HepG2 (cell line): Measurements from ENCODE around the gene M1AP. TPM values are rescaled to one million over a fixed set of nuclear protein-coding genes. Genes with fewer than 3 reads are reported as not detected.
A peak's percentile ranks its signal among the peaks of the same experiment; 100 is the strongest.

Experiments
- ATAC-seq: fragments of 200-7000 bp; cut with Tn5 transposase; 3 replicates; pipeline ENCODE4 v1.9.1; 2020; ENCODE audit warnings: mild to moderate bottlenecking, moderate library complexity
- BruUV-seq: library from RNA; stranded (reverse); fragments of 400-500 nt; replicated peaks from 2 replicates; lab custom pipeline; 2021; lab: Mats Ljungman, UMichigan
- CTCF ChIA-PET: fragments of 300-600 bp; formaldehyde crosslinking; extraction: SDS; loops from one replicate; lab custom pipeline; 2021; ENCODE audit warnings: low total read pairs, inconsistent platforms, low intra/inter-chr PET ratio; lab: Yijun Ruan, JAX
- POLR2A ChIA-PET: fragments of 350-600 bp; sonication (Branson Sonifier 250); formaldehyde crosslinking; loops from one replicate; lab custom pipeline; 2020; ENCODE audit warnings: antibody characterized with exemption, inconsistent platforms; lab: Yijun Ruan, JAX
- DNase-seq: peaks from one replicate; pipeline ENCODE4 v3.0.0-alpha.2; 2015; ENCODE audit warnings: low spot score
- FAIRE-seq: peaks from 3 replicates; lab custom pipeline; 2011; peaks lifted over from hg19 to GRCh38; lab: Jason Lieb, UNC
- H2AFZ ChIP-seq: one replicate; pipeline ENCODE4 v1.6.1; 2011; ENCODE audit warnings: low read length, inconsistent platforms
- H3K27ac ChIP-seq: fragments of 300-600 bp; 3 replicates; pipeline ENCODE4 v1.8.0; 2011; ENCODE audit warnings: mixed run types, mild to moderate bottlenecking, mixed read lengths, low read length, inconsistent platforms; ENCODE audit not compliant: insufficient read depth; ENCODE audit errors: extremely low read length
- H3K27me3 ChIP-seq, 2 experiments: fragments of 200-600 bp in 1 of 2; 2 replicates in 1 of 2; 3 replicates in 1 of 2; pipeline versions ENCODE4 v1.6.0 to v1.8.0; 2011; ENCODE audit warnings: low read length in 2 of 2, mild to moderate bottlenecking in 2 of 2, moderate library complexity in 2 of 2, inconsistent platforms in 1 of 2; ENCODE audit not compliant: insufficient read depth in 2 of 2, control insufficient read depth in 1 of 2
- H3K36me3 ChIP-seq, 2 experiments: fragments of 200-600 bp in 1 of 2; replicated peaks in 1 of 2; 2 replicates in 1 of 2; 3 replicates in 1 of 2; pipeline versions ENCODE4 v1.5.1 to v1.8.0; 2011; ENCODE audit warnings: low read length in 2 of 2, inconsistent platforms in 1 of 2; ENCODE audit not compliant: insufficient read depth in 2 of 2, control insufficient read depth in 1 of 2
- H3K4me1 ChIP-seq: 2 replicates; pipeline ENCODE4 v1.5.1; 2012; ENCODE audit warnings: low read length, inconsistent platforms; ENCODE audit not compliant: insufficient read depth
- H3K4me2 ChIP-seq: 2 replicates; pipeline ENCODE4 v1.6.0; 2011; ENCODE audit warnings: low read depth, low read length, inconsistent platforms
- H3K4me3 ChIP-seq, 3 experiments: fragments of 200-600 bp in 1 of 3; sonication (generic), shearing (Covaris generic) in 1 of 3; replicated peaks in 1 of 3; 2 replicates each; pipeline ENCODE4 v1.5.1; 2011 to 2016; ENCODE audit warnings: low read length in 3 of 3, inconsistent platforms in 2 of 3, low read depth in 2 of 3, mild to moderate bottlenecking in 2 of 3, control low read depth in 1 of 3, mixed read lengths in 1 of 3; ENCODE audit not compliant: insufficient read depth in 1 of 3
- H3K79me2 ChIP-seq: one replicate; pipeline ENCODE4 v1.6.1; 2011; ENCODE audit warnings: low read length, inconsistent platforms; ENCODE audit not compliant: insufficient read depth
- H3K9ac ChIP-seq: 2 replicates; pipeline ENCODE4 v1.6.0; 2011; ENCODE audit warnings: mild to moderate bottlenecking, low read depth, low read length, inconsistent platforms; ENCODE audit not compliant: insufficient read depth
- H3K9me3 ChIP-seq: 2 replicates; pipeline ENCODE4 v1.5.1; 2012; ENCODE audit warnings: mild to moderate bottlenecking, low read length
- H4K20me1 ChIP-seq: 2 replicates; pipeline ENCODE4 v1.6.0; 2011; ENCODE audit warnings: inconsistent platforms, mild to moderate bottlenecking, low read length, moderate library complexity; ENCODE audit not compliant: insufficient read depth
- AKAP8 ChIP-seq: sonication (generic); formaldehyde crosslinking; IDR thresholded peaks from 2 replicates; pipeline ENCODE4 v1.5.1; 2020; ENCODE audit warnings: mild to moderate bottlenecking, missing genetic modification reagents
- HES4 ChIP-seq: sonication (generic); formaldehyde crosslinking; IDR thresholded peaks from 2 replicates; pipeline ENCODE4 v1.9.0; 2021; ENCODE audit warnings: mild to moderate bottlenecking, missing genetic modification reagents, borderline replicate concordance
- JARID2 ChIP-seq: sonication (generic); formaldehyde crosslinking; IDR thresholded peaks from 2 replicates; pipeline ENCODE4 v1.8.1; 2023; ENCODE audit warnings: missing genetic modification reagents, inconsistent platforms; ENCODE audit not compliant: insufficient replicate concordance
- KLF12 ChIP-seq: sonication (generic); formaldehyde crosslinking; IDR thresholded peaks from 2 replicates; pipeline ENCODE4 v1.4.0; 2020; ENCODE audit warnings: missing genetic modification reagents, borderline replicate concordance
- MYPOP ChIP-seq: sonication (generic); formaldehyde crosslinking; IDR thresholded peaks from 2 replicates; pipeline ENCODE4 v1.8.1; 2023; ENCODE audit warnings: mild to moderate bottlenecking, moderate library complexity, missing genetic modification reagents
- NAIF1 ChIP-seq: sonication (generic); formaldehyde crosslinking; IDR thresholded peaks from 2 replicates; pipeline ENCODE4 v1.5.0; 2020; ENCODE audit warnings: mild to moderate bottlenecking, missing genetic modification reagents, borderline replicate concordance
- NR2F6 ChIP-seq, 2 experiments: IDR thresholded peaks; 2 replicates each; pipeline ENCODE4 v1.6.1; 2016; ENCODE audit warnings: antibody characterized with exemption in 1 of 2, mild to moderate bottlenecking in 1 of 2
- PAX8 ChIP-seq: sonication (generic); formaldehyde crosslinking; IDR thresholded peaks from 2 replicates; pipeline ENCODE4 v1.8.0; 2022; ENCODE audit warnings: mild to moderate bottlenecking, missing genetic modification reagents, borderline replicate concordance
- SYNCRIP ChIP-seq: fragments of 200-400 bp; formaldehyde crosslinking; IDR thresholded peaks from 2 replicates; pipeline ENCODE4 v1.6.1; 2018; ENCODE audit warnings: mild to moderate bottlenecking, low read depth, low read length; ENCODE audit not compliant: insufficient read depth
- THAP9 ChIP-seq: sonication (generic); formaldehyde crosslinking; IDR thresholded peaks from 2 replicates; pipeline ENCODE4; 2020; ENCODE audit warnings: missing genetic modification reagents, mild to moderate bottlenecking, borderline replicate concordance
- ZNF674 ChIP-seq: sonication (generic); formaldehyde crosslinking; IDR thresholded peaks from 2 replicates; pipeline ENCODE4 v1.5.0; 2020; ENCODE audit warnings: low read depth, mild to moderate bottlenecking, missing genetic modification reagents
- ZNF703 ChIP-seq: sonication (generic); formaldehyde crosslinking; IDR thresholded peaks from 2 replicates; pipeline ENCODE4 v1.5.1; 2020; ENCODE audit warnings: missing genetic modification reagents, mild to moderate bottlenecking, moderate library complexity, borderline replicate concordance
- ZNF773 ChIP-seq: sonication (generic); formaldehyde crosslinking; IDR thresholded peaks from 2 replicates; pipeline ENCODE4 v1.4.0; 2020; ENCODE audit warnings: missing genetic modification reagents, borderline replicate concordance
- ZNF83 ChIP-seq: sonication (generic); formaldehyde crosslinking; IDR thresholded peaks from 2 replicates; pipeline ENCODE4 v1.4.0; 2020; ENCODE audit warnings: missing genetic modification reagents, mild to moderate bottlenecking, borderline replicate concordance
- WGBS: methylation state at CpG from one replicate; pipeline ENCODE4 v1.1.6; 2017; ENCODE audit warnings: low lambda C conversion rate; 5-methylcytosine and 5-hydroxymethylcytosine counted together
- in situ Hi-C: cut with HindIII; loops from 2 replicates; pipeline ENCODE4 v1.10.0; 2017; ENCODE audit warnings: low pct_unique_long_range_greater_than_20kb; ENCODE audit not compliant: extremely low pct_ligation_motif_present
- intact Hi-C: fragments of 100-400 bp; cut with micrococcal nuclease; formaldehyde crosslinking; loops from one replicate; pipeline ENCODE4 v1.10.0; 2022; ENCODE audit not compliant: unreplicated experiment
- polyA plus RNA-seq, 8 experiments: library from polyadenylated mRNA; depleted of rRNA in 3 of 8; stranded (reverse) in 7 of 8; unstranded in 1 of 8; fragments of >200 nt; fragmentation: Illumina TruSeq in 4 of 8; extraction: Trizol in 4 of 8; gene quantifications; 2 replicates each; pipeline versions ENCODE4 v1.2.1 to v1.2.3, GENCODE V29; 2011 to 2016; ENCODE audit warnings: low read depth in 4 of 8, missing spikeins in 1 of 8, mixed read lengths in 1 of 8; ENCODE audit not compliant: insufficient read depth in 1 of 8
- total RNA-seq, 5 experiments: library from RNA; depleted of rRNA; stranded (reverse); fragments of >200 nt; fragmentation: Illumina TruSeq; extraction: Trizol; gene quantifications; 2 replicates each; pipeline ENCODE4 v1.2.3, GENCODE V29; 2016; ENCODE audit warnings: low read depth in 1 of 5

M1AP gene
- total and polyA plus RNA-seq, 2 of the 13 experiments (the other 11 are each of a cell fraction or from before 2014, with no cell fraction given): not detected

GRCh38 chr2:74530239-74531187, 117.6 kb downstream of the M1AP start (continued):
- TF ChIP-seq HES4 (CRISPR knock-in tag): 0 out of 2 replicates have a peak, but pooled peaks have one; percentile 36
- peak; percentile 2; the same call in 1 of the 2 replicates for TF ChIP-seq PAX8 (CRISPR knock-in tag)
- TF ChIP-seq KLF12: no peak
- 0 out of 2 replicates have a peak, but pooled peaks have one; percentile 25 for TF ChIP-seq ZNF83 (CRISPR knock-in tag)
- TF ChIP-seq, all 625 proteins: peak for 27

- Histone ChIP-seq H3K36me3 (peaks cover 19 to 33% of the 10 kb centered on the region in 2 experiments), H3K9me3 (no peaks in the 10 kb centered on the region), H3K27ac (peak within 1 kb of the TSS; percentile 95), H3K4me2 (peak within 1 kb of the TSS; percentile 94), H3K4me1 (peaks cover 55% of the 10 kb centered on the region), H3K4me3 (peak within 1 kb of the TSS; percentile 84 to 100 (median 100)), H3K27me3 (no peaks in the 10 kb centered on the region; a peak in 1 of 5 replicates), H3K79me2 (peaks cover 43% of the 10 kb centered on the region), H3K9ac (peak within 1 kb of the TSS; percentile 99), H2AFZ (no peak within 1 kb of the TSS), H4K20me1 (no peaks in the 10 kb centered on the region)
- ChIA-PET CTCF (interaction anchor here (1.5 to 1.9 kb wide), 2 partner anchors 23 to 46 kb away, joined by 3 to 5 read pairs; partner anchors contain the start of genes CCDC142, PCGF1 and TTC31), POLR2A (interaction anchor here (0.6 to 5.9 kb wide), 27 partner anchors 9 to 351 kb away, joined by 3 to 93 read pairs (median 5); partner anchors contain the start of genes CCDC142, INO80B, LBX2 and LOXL3)
- intact Hi-C loops (loop anchor here (1.0 to 2.0 kb wide), 5 partner anchors 22 to 71 kb away; partner anchors contain the start of genes MRPL53, PCGF1, TTC31 and WBP1), in situ Hi-C loops (no loop called here)
- WGBS: 2% methylated on average over 34 of the region's 87 CpGs
- FAIRE-seq: peak; percentile 83
- DNase-seq: peak; percentile 98
- BruUV-seq: no TSS peak
- peak; percentile 90 for ATAC-seq
- TF ChIP-seq NR2F6 (IDR thresholded peaks at IDR 0.05) (peak; percentile 67; the same call in 1 of the 2 replicates), NR2F6 (CRISPR knock-in tag; IDR thresholded peaks at IDR 0.05) (peak; percentile 79), NAIF1 (CRISPR knock-in tag) (no peak), MYPOP (CRISPR knock-in tag) (no peak; the same call in 1 of the 2 replicates), ZNF703 (CRISPR knock-in tag) (peak; percentile 48; the same call in 1 of the 2 replicates), THAP9 (CRISPR knock-in tag) (peak; percentile 86; the same call in 1 of the 2 replicates), AKAP8 (CRISPR knock-in tag) (no peak), ZNF773 (no peak), JARID2 (CRISPR knock-in tag) (peak; percentile 16), SYNCRIP (no peak), ZNF674 (CRISPR knock-in tag) (no peak)
These were observed 118.5 kb downstream of the M1AP start, which contains the start of the genes AUP1 and HTRA2 for GRCh38 chr2:74529357-74530238. Gene AUP1, minus strand, starts transcription at chr2:74529706. Its CDS starts 77 bp downstream, at chr2:74529629. Gene HTRA2, plus strand, starts transcription at chr2:74529933. Its CDS starts 74 bp downstream, at chr2:74530007.
